GM12878 (cell line): ENCODE data around the gene NAT14. TPM values are rescaled to one million over a fixed set of nuclear protein-coding genes. Genes with fewer than 3 reads are reported as not detected.
"Not testable (repeated sequence)": the region's sequence is repeated elsewhere in the genome, so short reads cannot be mapped to it uniquely, and the experiment has no call there.

Experiments used
- ATAC-seq: fragments of 200-7000 bp; cut with Tn5 transposase; 3 replicates; pipeline ENCODE4 v1.9.1; 2020; ENCODE audit warnings: mild to moderate bottlenecking, moderate library complexity
- BruUV-seq: library from RNA; stranded (reverse); fragments of 400-500 nt; replicated peaks from 2 replicates; lab custom pipeline; 2021; lab: Mats Ljungman, UMichigan
- CTCF ChIA-PET: fragments of 300-600 bp; sonication (Branson Sonifier 250); formaldehyde crosslinking; extraction: SDS; loops from one replicate; lab custom pipeline; 2021; ENCODE audit warnings: inconsistent platforms; lab: Yijun Ruan, JAX
- POLR2A ChIA-PET: fragments of 350-600 bp; formaldehyde crosslinking; extraction: SDS; loops from one replicate; lab custom pipeline; 2021; ENCODE audit warnings: inconsistent platforms; lab: Charles Lee
- RAD21 ChIA-PET: fragments of 300-600 bp; sonication (Branson Sonifier 250); formaldehyde crosslinking; loops from one replicate; lab custom pipeline; 2023; ENCODE audit warnings: antibody characterized with exemption; ENCODE audit not compliant: unreplicated experiment; lab: Charles Lee
- SMC1A ChIA-PET: fragments of 300-600 bp; sonication (Branson Sonifier 250); formaldehyde crosslinking; loops from one replicate; lab custom pipeline; 2023; ENCODE audit not compliant: unreplicated experiment, uncharacterized antibody; lab: Charles Lee
- DNase-seq: peaks from one replicate; pipeline ENCODE4 v3.0.0-alpha.2; 2011; ENCODE audit warnings: low read depth, low spot score
- FAIRE-seq: peaks from 3 replicates; lab custom pipeline; 2011; peaks lifted over from hg19 to GRCh38; lab: Jason Lieb, UNC
- H2AFZ ChIP-seq: 2 replicates; pipeline ENCODE4 v1.6.0; 2011; ENCODE audit warnings: low read depth, low read length, control low read depth; ENCODE audit not compliant: control insufficient read depth
- H3K27ac ChIP-seq: 2 replicates; pipeline ENCODE4 v1.5.1; 2011; ENCODE audit warnings: control low read depth; ENCODE audit not compliant: control insufficient read depth, insufficient read depth
- H3K27me3 ChIP-seq, 2 experiments: replicated peaks in 1 of 2; 2 replicates each; pipeline versions ENCODE4 v1.6.0 to v1.6.1; 2011; ENCODE audit warnings: low read length in 1 of 2; ENCODE audit not compliant: control insufficient read depth in 2 of 2, insufficient read depth in 2 of 2
- H3K36me3 ChIP-seq, 2 experiments: 2 replicates each; pipeline ENCODE4 v1.5.1; 2011; ENCODE audit warnings: low read length in 1 of 2; ENCODE audit not compliant: control insufficient read depth in 2 of 2, insufficient read depth in 2 of 2
- H3K4me1 ChIP-seq: 2 replicates; pipeline ENCODE4 v1.6.1; 2011; ENCODE audit warnings: mild to moderate bottlenecking, low read length, moderate library complexity, mixed read lengths; ENCODE audit not compliant: control insufficient read depth, insufficient read depth
- H3K4me2 ChIP-seq: 2 replicates; pipeline ENCODE4 v1.6.0; 2011; ENCODE audit warnings: control low read depth; ENCODE audit not compliant: control insufficient read depth, insufficient read depth
- H3K4me3 ChIP-seq: fragments of 200-600 bp; sonication (generic); 2 replicates; pipeline ENCODE4 v1.5.1; 2016
- H3K79me2 ChIP-seq: 2 replicates; pipeline ENCODE4 v1.6.0; 2011; ENCODE audit warnings: low read length; ENCODE audit not compliant: control insufficient read depth, insufficient read depth
- H3K9ac ChIP-seq: 2 replicates; pipeline ENCODE4 v1.8.0; 2011; ENCODE audit warnings: low read length, control low read depth, mixed read lengths; ENCODE audit not compliant: control insufficient read depth, insufficient read depth
- H3K9me3 ChIP-seq: replicated peaks from 3 replicates; pipeline ENCODE4 v1.5.1; 2011; ENCODE audit warnings: mild to moderate bottlenecking, low read length; ENCODE audit not compliant: control insufficient read depth, insufficient read depth
- H4K20me1 ChIP-seq: 2 replicates; pipeline ENCODE4 v1.6.0; 2011; ENCODE audit not compliant: control insufficient read depth, insufficient read depth
- E2F8 ChIP-seq: fragments of 450-650 bp; IDR thresholded peaks from 2 replicates; pipeline ENCODE4 v1.6.1; 2018; ENCODE audit warnings: mild to moderate bottlenecking, low read depth, moderate library complexity; ENCODE audit not compliant: partially characterized antibody
- NFYB ChIP-seq: IDR thresholded peaks from 2 replicates; pipeline ENCODE4 v1.6.1; 2011; ENCODE audit warnings: low read depth, mild to moderate bottlenecking, low read length, improper control_type of control experiment, moderate library complexity; ENCODE audit not compliant: insufficient read depth
- WGBS: methylation state at CpG from one replicate; pipeline ENCODE4 v1.1.6; 2016; ENCODE audit warnings: low lambda C conversion rate; ENCODE audit not compliant: insufficient replicate concordance, insufficient coverage; ENCODE audit errors: missing lambda C conversion rate; 5-methylcytosine and 5-hydroxymethylcytosine counted together
- in situ Hi-C: fragments of 300-500 bp; cut with MboI; formaldehyde crosslinking; loops from 9 replicates; pipeline ENCODE4 v1.14.3; 2018; ENCODE audit warnings: mixed read lengths
- intact Hi-C: fragments of 100-400 bp; cut with micrococcal nuclease; formaldehyde crosslinking; loops from one replicate; pipeline ENCODE4 v1.14.2; 2022; ENCODE audit not compliant: unreplicated experiment
- polyA plus RNA-seq, 11 experiments: library from polyadenylated mRNA; depleted of rRNA in 4 of 11; unstranded in 6 of 11; stranded (reverse) in 5 of 11; fragments of >200 nt; fragmentation: Nextera tagmentation in 4 of 11; fragmentation: Illumina TruSeq in 1 of 11; extraction: Ambion mirVana in 4 of 11; extraction: Trizol in 1 of 11; gene quantifications; 1 replicate in 1 of 11; 2 replicates in 10 of 11; pipeline versions ENCODE4 v1.2.1 to v1.2.3, GENCODE V29; 2011 to 2016; ENCODE audit warnings: inconsistent platforms in 2 of 11, missing spikeins in 2 of 11, low read depth in 1 of 11
- total RNA-seq, 4 experiments: library from RNA; depleted of rRNA in 3 of 4; stranded (reverse); fragments of >200 nt in 3 of 4; fragmentation: Illumina TruSeq in 1 of 4; extraction: Trizol in 1 of 4; gene quantifications; 2 replicates each; pipeline versions ENCODE4 v1.2.1 to v1.2.3, GENCODE V29; 2013 to 2021

NAT14 gene
- total and polyA plus RNA-seq, 10 of the 15 experiments (the other 5 are each of a cell fraction or from before 2014, with no cell fraction given), result 0.87 to 23.6 (median 9.7) TPM

GRCh38 chr19:55530996-55531395 is 46.0 kb downstream of the NAT14 start (continued):
- TF ChIP-seq E2F8, result no peak
- TF ChIP-seq NFYB, result no peak
- TF ChIP-seq, all 136 proteins: peak for 0

GRCh38 chr19:55534280-55534679 is 49.3 kb downstream of the NAT14 start:
- in situ Hi-C loops, H2AFZ ChIP-seq, DNase-seq, RAD21 ChIA-PET, SMC1A ChIA-PET, POLR2A ChIA-PET, H3K9me3 ChIP-seq, H3K9ac ChIP-seq, H3K27me3 ChIP-seq, H3K36me3 ChIP-seq, FAIRE-seq, H3K79me2 ChIP-seq, H3K4me2 ChIP-seq, H3K4me3 ChIP-seq, H4K20me1 ChIP-seq, H3K4me1 ChIP-seq, H3K27ac ChIP-seq, ATAC-seq, intact Hi-C loops, BruUV-seq: not testable (repeated sequence)
- WGBS, result 39% methylated on average over 7 of the region's 7 CpGs
- CTCF ChIA-PET, result interaction anchor here (0.6 kb wide), 1 partner anchor 97 kb away, joined by 3 read pairs; no protein-coding TSS in a partner anchor
